Panc1 (cell line): ENCODE results near the gene AKR1C2. TPM values are rescaled to one million over a fixed set of nuclear protein-coding genes. Genes with fewer than 3 reads are reported as not detected.
"Not testable (repeated sequence)": the region's sequence is repeated elsewhere in the genome, so short reads cannot be mapped to it uniquely, and the experiment has no call there.

Source experiments
- ATAC-seq: fragments of 200-7000 bp; cut with Tn5 transposase; 2 replicates; pipeline ENCODE4 v1.9.1; 2020; ENCODE audit warnings: mild to moderate bottlenecking, moderate library complexity
- BruUV-seq: library from RNA; stranded (reverse); fragments of 400-500 nt; replicated peaks from 2 replicates; lab custom pipeline; 2021; lab: Mats Ljungman, UMichigan
- CTCF ChIA-PET: fragments of 300-600 bp; sonication (Branson Sonifier 250); formaldehyde crosslinking; loops from one replicate; lab custom pipeline; 2022; ENCODE audit warnings: antibody characterized with exemption; lab: Charles Lee
- POLR2A ChIA-PET: fragments of 300-600 bp; sonication (Branson Sonifier 250); formaldehyde crosslinking; loops from one replicate; lab custom pipeline; 2022; ENCODE audit warnings: antibody characterized with exemption; lab: Charles Lee
- DNase-seq: peaks from one replicate; pipeline ENCODE4 v3.0.0-alpha.2; 2010; ENCODE audit warnings: low read depth, low spot score
- H3K27ac ChIP-seq: 2 replicates; pipeline ENCODE4 v1.5.1; 2011; ENCODE audit warnings: mild to moderate bottlenecking, low read length, inconsistent platforms
- H3K27me3 ChIP-seq: fragments of 200-500 bp; sonication (Bioruptor generic); 2 replicates; pipeline ENCODE4 v1.6.0; 2014; ENCODE audit warnings: low read length, inconsistent platforms; ENCODE audit not compliant: control insufficient read depth, insufficient read depth
- H3K36me3 ChIP-seq: fragments of 200-500 bp; sonication (Bioruptor generic); 2 replicates; pipeline ENCODE4 v1.5.1; 2014; ENCODE audit warnings: inconsistent platforms, mild to moderate bottlenecking, low read length, moderate library complexity; ENCODE audit not compliant: control insufficient read depth, insufficient read depth
- H3K4me1 ChIP-seq: 2 replicates; pipeline ENCODE4 v1.5.1; 2011; ENCODE audit warnings: inconsistent platforms, mild to moderate bottlenecking, low read length, moderate library complexity; ENCODE audit not compliant: control insufficient read depth, insufficient read depth
- H3K4me3 ChIP-seq, 2 experiments: 2 replicates each; pipeline ENCODE4 v1.5.1; 2011 to 2012; ENCODE audit warnings: low read depth in 2 of 2, low read length in 2 of 2, mild to moderate bottlenecking in 2 of 2, inconsistent platforms in 1 of 2, moderate library complexity in 1 of 2
- H3K9me3 ChIP-seq: fragments of 200-500 bp; sonication (Bioruptor generic); 2 replicates; pipeline ENCODE4 v1.5.1; 2014; ENCODE audit warnings: low read depth, mild to moderate bottlenecking, inconsistent platforms, low read length, moderate library complexity; ENCODE audit not compliant: control insufficient read depth, insufficient read depth
- POLR2AphosphoS5 ChIP-seq: IDR thresholded peaks from 2 replicates; pipeline ENCODE4 v1.6.1; 2012; ENCODE audit warnings: mild to moderate bottlenecking, low read depth, low read length, moderate library complexity
- SIN3A ChIP-seq: IDR thresholded peaks from 2 replicates; pipeline ENCODE4 v1.6.1; 2012; ENCODE audit warnings: low read depth, mild to moderate bottlenecking, low read length, moderate library complexity, borderline replicate concordance; ENCODE audit not compliant: insufficient read depth
- TCF7L2 ChIP-seq: IDR thresholded peaks from 2 replicates; pipeline ENCODE4 v1.6.1; 2011; ENCODE audit warnings: mild to moderate bottlenecking, low read depth, low read length, inconsistent platforms
- in situ Hi-C: cut with HindIII; loops from 2 replicates; pipeline ENCODE4 v1.10.0; 2016; ENCODE audit warnings: low sequenced_read_pairs, low pct_unique_long_range_greater_than_20kb
- intact Hi-C: fragments of 100-400 bp; cut with micrococcal nuclease; formaldehyde crosslinking; loops from one replicate; pipeline ENCODE4 v1.10.0; 2022; ENCODE audit not compliant: unreplicated experiment
- total RNA-seq: library from RNA; stranded (reverse); gene quantifications from one replicate; pipeline ENCODE4 v1.2.1, GENCODE V29; 2021; ENCODE audit not compliant: unreplicated experiment
- TF ChIP-seq, protein P1 (sequence below), 2 experiments: IDR thresholded peaks; 2 replicates each; pipeline ENCODE4 v1.6.1; 2011 to 2012; ENCODE audit warnings: low read depth in 2 of 2, control low read depth in 1 of 2, low read length in 1 of 2, mild to moderate bottlenecking in 1 of 2, moderate library complexity in 1 of 2; ENCODE audit not compliant: insufficient read depth in 1 of 2
- TF ChIP-seq, protein P2 (sequence below): fragments of 450-650 bp; IDR thresholded peaks from 2 replicates; pipeline ENCODE4 v1.5.1; 2017; ENCODE audit warnings: mild to moderate bottlenecking

AKR1C2 gene
- total RNA-seq, 1 experiment from 2014 or later = 0.33 TPM

DNA sequence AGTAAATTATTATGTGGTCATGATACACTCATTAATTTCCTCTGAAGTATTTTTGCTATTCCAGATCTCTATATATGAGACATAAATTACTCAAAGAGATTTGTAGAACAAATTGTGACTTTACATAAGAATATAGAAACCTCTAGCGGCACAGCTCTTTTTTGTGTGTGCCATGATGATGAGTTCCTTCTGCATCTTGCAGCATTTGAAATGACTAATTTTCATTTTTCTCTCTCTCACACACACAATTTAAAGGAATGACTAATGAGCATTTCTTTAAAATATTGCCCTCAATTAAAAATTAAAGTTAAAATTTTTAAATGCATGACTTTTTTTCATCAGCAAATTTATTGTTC, 351 bp upstream of the AKR1C2 start:
- DNase-seq, H3K36me3 ChIP-seq, H3K9me3 ChIP-seq, H3K27me3 ChIP-seq, H3K27ac ChIP-seq, in situ Hi-C loops, POLR2A ChIA-PET, ATAC-seq, H3K4me3 ChIP-seq, BruUV-seq, H3K4me1 ChIP-seq, intact Hi-C loops, CTCF ChIA-PET: not testable (repeated sequence)

DNA sequence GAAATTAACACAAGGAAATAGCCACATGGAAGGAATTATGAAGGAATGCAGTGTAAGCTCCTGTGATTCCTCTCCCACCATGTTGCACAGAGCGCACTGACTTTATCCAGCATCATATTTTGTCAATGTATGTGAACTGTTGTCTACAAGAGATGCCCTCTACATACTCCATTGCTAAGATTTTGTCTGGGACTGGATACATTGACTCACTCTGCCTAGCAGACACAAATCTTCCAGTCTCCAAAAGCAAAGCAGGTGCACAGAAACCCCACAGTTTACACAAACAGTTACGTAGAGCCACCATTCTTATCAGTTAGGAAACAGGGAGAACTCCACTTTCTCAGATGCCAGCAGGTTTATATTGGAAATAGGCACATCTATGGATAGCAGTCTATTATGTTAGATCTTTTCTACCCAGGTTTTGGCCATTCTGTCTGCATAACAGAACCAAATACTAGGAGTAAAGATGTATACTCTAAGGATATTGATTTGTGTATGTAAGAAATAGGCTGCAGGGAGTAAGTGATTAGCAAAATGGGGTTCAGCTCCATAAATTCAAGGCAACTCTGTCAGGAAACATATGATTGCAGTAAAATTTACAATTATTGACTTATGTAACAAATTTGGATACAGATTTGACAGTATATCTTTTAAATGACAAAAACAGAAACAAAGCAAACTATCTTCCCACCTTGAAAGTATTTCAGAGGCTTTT, 1.5 kb downstream of the AKR1C2 start:
- intact Hi-C loops = no loop called here
- no peak overlapping the region for H3K4me3 ChIP-seq
- POLR2A ChIA-PET = no interaction called here
- H3K27me3 ChIP-seq = peaks cover 3% of the 10 kb centered on the region; the same call in 1 of the 2 replicates
- ATAC-seq (no peak), DNase-seq (no peak)
- TF ChIP-seq POLR2AphosphoS5 = no peak
- TF ChIP-seq TCF7L2 = no peak
- TF ChIP-seq, protein P1, sequence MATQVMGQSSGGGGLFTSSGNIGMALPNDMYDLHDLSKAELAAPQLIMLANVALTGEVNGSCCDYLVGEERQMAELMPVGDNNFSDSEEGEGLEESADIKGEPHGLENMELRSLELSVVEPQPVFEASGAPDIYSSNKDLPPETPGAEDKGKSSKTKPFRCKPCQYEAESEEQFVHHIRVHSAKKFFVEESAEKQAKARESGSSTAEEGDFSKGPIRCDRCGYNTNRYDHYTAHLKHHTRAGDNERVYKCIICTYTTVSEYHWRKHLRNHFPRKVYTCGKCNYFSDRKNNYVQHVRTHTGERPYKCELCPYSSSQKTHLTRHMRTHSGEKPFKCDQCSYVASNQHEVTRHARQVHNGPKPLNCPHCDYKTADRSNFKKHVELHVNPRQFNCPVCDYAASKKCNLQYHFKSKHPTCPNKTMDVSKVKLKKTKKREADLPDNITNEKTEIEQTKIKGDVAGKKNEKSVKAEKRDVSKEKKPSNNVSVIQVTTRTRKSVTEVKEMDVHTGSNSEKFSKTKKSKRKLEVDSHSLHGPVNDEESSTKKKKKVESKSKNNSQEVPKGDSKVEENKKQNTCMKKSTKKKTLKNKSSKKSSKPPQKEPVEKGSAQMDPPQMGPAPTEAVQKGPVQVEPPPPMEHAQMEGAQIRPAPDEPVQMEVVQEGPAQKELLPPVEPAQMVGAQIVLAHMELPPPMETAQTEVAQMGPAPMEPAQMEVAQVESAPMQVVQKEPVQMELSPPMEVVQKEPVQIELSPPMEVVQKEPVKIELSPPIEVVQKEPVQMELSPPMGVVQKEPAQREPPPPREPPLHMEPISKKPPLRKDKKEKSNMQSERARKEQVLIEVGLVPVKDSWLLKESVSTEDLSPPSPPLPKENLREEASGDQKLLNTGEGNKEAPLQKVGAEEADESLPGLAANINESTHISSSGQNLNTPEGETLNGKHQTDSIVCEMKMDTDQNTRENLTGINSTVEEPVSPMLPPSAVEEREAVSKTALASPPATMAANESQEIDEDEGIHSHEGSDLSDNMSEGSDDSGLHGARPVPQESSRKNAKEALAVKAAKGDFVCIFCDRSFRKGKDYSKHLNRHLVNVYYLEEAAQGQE (IDR thresholded peaks at IDR 0.05; ENCODE audit: insufficient read depth in 1 of 2, low read depth in 2 of 2, low read length in 1 of 2) = no peak
- TF ChIP-seq, protein P2, sequence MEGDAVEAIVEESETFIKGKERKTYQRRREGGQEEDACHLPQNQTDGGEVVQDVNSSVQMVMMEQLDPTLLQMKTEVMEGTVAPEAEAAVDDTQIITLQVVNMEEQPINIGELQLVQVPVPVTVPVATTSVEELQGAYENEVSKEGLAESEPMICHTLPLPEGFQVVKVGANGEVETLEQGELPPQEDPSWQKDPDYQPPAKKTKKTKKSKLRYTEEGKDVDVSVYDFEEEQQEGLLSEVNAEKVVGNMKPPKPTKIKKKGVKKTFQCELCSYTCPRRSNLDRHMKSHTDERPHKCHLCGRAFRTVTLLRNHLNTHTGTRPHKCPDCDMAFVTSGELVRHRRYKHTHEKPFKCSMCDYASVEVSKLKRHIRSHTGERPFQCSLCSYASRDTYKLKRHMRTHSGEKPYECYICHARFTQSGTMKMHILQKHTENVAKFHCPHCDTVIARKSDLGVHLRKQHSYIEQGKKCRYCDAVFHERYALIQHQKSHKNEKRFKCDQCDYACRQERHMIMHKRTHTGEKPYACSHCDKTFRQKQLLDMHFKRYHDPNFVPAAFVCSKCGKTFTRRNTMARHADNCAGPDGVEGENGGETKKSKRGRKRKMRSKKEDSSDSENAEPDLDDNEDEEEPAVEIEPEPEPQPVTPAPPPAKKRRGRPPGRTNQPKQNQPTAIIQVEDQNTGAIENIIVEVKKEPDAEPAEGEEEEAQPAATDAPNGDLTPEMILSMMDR = no peak
- TF ChIP-seq SIN3A = no peak
- H3K27ac ChIP-seq = no peak overlapping the region
- no peaks in the 10 kb centered on the region for H3K9me3 ChIP-seq
- H3K36me3 ChIP-seq = no peaks in the 10 kb centered on the region
- BruUV-seq = no TSS peak
- CTCF ChIA-PET = interaction anchor here (0.5 kb wide), 1 partner anchor 276 kb away, joined by 6 read pairs; no protein-coding TSS in a partner anchor
- in situ Hi-C loops = no loop called here
- no peaks in the 10 kb centered on the region for H3K4me1 ChIP-seq

DNA sequence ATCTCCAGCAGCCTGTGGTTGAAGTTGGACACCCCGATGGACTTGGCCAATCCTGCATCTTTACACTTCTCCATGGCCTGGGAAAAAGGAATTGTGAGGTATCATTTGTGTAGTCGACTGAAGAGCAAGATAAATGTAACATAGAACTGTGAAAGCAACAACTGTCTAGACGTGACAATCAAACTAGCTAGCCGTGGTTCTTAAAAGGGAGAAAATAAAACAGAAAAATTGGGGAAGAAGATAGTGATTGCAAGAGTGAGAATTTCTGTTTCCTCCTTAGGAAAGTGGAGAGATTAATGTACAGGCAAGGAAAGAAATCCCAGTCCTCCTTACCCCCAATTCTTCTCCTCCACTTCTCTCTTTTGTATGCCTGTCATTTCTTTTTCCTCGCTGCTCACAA, 5.0 kb downstream of the AKR1C2 start:
- Histone ChIP-seq H3K9me3 (no peaks in the 10 kb centered on the region), H3K36me3 (no peaks in the 10 kb centered on the region), H3K27ac (no peak overlapping the region), H3K4me1 (no peaks in the 10 kb centered on the region), H3K27me3 (peaks cover 3% of the 10 kb centered on the region; the same call in 1 of the 2 replicates), H3K4me3 (no peak overlapping the region)
- DNase-seq (no peak), ATAC-seq (no peak)
- ChIA-PET POLR2A (no interaction called here), CTCF (no interaction called here)
- in situ Hi-C loops (no loop called here), intact Hi-C loops (no loop called here)
- TF ChIP-seq TCF7L2 = no peak
- no TSS peak for BruUV-seq

DNA sequence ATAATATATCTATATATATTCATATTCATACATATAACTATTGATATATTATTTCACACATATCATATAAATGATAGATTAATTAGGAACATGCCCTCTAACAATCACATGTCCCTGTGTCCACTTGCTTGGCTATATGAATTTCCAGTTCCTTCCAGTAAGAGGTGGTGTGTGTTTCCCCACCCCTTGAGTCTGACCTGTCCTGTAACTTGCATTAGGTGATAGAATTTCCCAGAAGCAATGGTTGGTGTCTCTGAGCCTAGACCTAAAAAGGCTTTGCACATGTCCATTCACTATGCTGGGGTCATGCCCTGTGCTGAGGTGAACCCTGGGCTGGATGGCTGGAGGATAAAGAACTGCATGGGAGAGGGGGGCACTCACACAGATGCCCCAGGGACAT, 9.4 kb downstream of the AKR1C2 start:
- POLR2A ChIA-PET, H3K4me3 ChIP-seq, in situ Hi-C loops: not testable (repeated sequence)

DNA sequence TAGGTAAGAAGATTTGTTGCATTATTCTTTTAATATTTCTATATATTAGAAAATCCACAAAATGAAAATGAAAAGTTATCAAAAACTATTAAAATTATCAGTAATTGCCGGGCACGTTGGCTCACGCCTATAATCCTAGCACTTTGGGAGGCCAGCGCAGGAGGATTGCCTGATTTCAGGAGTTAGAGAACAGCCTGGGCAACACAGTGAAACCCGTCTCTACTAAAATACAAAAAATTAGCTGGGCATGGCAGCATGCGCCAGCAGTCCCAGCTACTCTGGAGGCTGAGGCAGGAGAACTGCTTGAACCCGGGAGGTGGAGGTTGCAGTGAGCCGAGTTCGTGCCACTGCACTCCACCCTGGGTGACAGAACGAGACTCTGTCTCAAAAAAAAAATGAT, 11.1 kb downstream of the AKR1C2 start:
- BruUV-seq, H3K36me3 ChIP-seq, H3K27ac ChIP-seq, H3K4me1 ChIP-seq, H3K27me3 ChIP-seq, ATAC-seq, H3K4me3 ChIP-seq, CTCF ChIA-PET, intact Hi-C loops, in situ Hi-C loops, POLR2A ChIA-PET, H3K9me3 ChIP-seq, DNase-seq: not testable (repeated sequence)

More for the DNA sequence above, 9.4 kb downstream of the AKR1C2 start:
- BruUV-seq, H3K27me3 ChIP-seq, H3K4me1 ChIP-seq, ATAC-seq, H3K27ac ChIP-seq, H3K36me3 ChIP-seq, H3K9me3 ChIP-seq, CTCF ChIA-PET, intact Hi-C loops, DNase-seq: not testable (repeated sequence)
